DND-41 (cell line): ENCODE results near the gene KIF26A.

Source experiments
- EZH2 ChIP-seq: IDR thresholded peaks from 3 replicates; pipeline ENCODE4 v1.6.1; 2012; ENCODE audit warnings: borderline replicate concordance, low read depth, mild to moderate bottlenecking, moderate library complexity, low read length, inconsistent platforms; ENCODE audit not compliant: severe bottlenecking
- TF ChIP-seq, protein P1 (sequence below): IDR thresholded peaks from 2 replicates; pipeline ENCODE4 v1.5.1; 2012; ENCODE audit warnings: borderline replicate concordance, low read length, moderate library complexity, mild to moderate bottlenecking; ENCODE audit not compliant: poor library complexity, severe bottlenecking; ENCODE audit errors: extremely low read depth

DNA sequence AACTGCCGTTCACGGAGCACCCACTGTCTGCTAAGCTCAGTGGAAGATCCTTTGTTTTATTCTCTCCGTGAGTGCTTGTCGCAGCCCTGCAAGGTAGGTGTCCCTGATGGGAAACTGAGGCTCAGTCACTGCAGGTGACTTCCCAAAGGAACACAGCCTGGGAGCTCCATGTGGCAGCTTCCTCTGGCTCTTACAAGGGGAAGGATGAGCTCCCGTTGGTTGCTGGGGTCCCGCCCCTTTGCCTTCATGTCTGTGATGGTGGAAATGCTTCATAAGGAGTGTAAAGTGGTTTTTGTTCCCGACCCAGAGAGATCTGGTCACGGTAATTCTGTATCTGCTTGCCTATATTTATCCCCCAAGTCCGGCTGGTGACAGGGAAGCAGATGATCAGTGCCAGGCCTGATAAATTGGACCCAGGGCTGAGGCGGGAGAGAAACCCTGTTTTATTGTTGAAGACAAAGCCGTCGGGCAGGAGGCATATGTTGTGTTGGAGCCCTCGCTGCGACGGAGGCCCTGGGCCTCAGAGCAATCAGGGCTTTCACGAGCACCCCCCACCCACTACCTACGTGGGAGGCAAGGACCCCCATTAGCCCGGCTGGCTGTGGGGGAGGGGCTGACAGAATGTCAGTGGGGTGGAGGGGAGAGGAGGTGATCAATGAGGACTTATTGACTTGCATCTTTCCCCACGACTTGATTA is 91.9 kb downstream of the KIF26A start:
- TF ChIP-seq, protein P1, sequence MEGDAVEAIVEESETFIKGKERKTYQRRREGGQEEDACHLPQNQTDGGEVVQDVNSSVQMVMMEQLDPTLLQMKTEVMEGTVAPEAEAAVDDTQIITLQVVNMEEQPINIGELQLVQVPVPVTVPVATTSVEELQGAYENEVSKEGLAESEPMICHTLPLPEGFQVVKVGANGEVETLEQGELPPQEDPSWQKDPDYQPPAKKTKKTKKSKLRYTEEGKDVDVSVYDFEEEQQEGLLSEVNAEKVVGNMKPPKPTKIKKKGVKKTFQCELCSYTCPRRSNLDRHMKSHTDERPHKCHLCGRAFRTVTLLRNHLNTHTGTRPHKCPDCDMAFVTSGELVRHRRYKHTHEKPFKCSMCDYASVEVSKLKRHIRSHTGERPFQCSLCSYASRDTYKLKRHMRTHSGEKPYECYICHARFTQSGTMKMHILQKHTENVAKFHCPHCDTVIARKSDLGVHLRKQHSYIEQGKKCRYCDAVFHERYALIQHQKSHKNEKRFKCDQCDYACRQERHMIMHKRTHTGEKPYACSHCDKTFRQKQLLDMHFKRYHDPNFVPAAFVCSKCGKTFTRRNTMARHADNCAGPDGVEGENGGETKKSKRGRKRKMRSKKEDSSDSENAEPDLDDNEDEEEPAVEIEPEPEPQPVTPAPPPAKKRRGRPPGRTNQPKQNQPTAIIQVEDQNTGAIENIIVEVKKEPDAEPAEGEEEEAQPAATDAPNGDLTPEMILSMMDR, result no peak
- no peak for TF ChIP-seq EZH2
